ENCODE data around the gene PHF11.

Gene PHF11

DNA sequence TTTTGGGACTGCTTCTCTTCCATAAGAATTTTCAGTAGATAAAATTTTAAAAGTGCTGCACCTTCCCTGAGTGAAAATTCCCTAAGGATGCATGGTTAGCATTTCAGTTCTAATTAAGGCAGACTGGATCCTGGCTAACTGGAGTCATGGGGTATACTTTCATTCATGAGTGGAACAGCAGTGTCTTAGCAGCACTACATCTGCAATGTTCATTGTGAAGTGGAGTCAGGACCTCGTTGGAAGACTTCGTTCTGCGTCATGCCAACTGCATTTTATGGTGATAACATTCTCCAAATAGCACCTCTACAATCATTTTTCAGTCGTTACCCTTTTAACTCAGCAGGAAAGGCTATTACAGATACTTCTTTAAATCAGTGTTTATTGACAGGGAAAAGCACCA is 25.5 kb downstream of the PHF11 start:
- H3K27ac ChIP-seq: no peak overlapping the region
- no peak for DNase-seq (ENCODE audit: low spot score)
- TF ChIP-seq, protein P1, sequence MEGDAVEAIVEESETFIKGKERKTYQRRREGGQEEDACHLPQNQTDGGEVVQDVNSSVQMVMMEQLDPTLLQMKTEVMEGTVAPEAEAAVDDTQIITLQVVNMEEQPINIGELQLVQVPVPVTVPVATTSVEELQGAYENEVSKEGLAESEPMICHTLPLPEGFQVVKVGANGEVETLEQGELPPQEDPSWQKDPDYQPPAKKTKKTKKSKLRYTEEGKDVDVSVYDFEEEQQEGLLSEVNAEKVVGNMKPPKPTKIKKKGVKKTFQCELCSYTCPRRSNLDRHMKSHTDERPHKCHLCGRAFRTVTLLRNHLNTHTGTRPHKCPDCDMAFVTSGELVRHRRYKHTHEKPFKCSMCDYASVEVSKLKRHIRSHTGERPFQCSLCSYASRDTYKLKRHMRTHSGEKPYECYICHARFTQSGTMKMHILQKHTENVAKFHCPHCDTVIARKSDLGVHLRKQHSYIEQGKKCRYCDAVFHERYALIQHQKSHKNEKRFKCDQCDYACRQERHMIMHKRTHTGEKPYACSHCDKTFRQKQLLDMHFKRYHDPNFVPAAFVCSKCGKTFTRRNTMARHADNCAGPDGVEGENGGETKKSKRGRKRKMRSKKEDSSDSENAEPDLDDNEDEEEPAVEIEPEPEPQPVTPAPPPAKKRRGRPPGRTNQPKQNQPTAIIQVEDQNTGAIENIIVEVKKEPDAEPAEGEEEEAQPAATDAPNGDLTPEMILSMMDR (IDR thresholded peaks at IDR 0.05): no peak
- H3K4me3 ChIP-seq: no peak overlapping the region

DNA sequence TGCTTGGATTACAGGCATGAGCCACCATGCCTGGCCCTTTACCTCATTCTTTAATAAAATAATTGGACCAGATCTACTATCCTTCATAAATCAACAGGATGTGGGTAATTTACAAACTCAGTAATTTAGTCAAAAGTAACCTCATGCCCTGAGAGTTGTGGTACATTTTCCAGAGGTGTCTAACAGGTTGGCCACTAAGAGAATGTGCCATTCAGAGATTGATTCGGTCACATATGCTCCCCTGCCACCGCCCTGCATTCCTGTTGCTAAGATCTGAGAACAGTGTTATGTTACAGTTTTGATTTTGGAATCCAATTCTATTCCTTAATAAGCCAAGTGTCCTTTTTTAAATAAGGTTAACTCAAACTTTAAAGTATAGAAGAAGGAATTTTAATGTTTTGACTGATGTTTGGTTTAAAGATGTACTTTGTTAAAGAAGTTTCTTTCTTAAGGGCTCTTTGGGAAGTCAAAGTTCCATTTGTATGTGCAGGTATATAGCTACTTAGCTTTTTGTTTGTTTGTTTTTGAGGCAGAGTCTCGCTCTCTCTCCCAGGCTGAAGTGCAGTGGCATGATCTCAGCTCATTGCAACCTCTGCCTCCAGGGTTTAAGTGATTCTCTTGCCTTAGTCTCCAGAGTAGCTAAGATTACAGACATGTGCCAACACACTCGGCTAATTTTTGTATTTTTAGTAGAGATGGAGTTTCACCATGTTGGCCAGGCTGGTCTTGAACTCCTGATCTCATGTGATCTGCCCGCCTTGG is 29.2 kb downstream of the PHF11 start:
- H3K4me3 ChIP-seq: no peak overlapping the region
- TF ChIP-seq, protein P1 (IDR thresholded peaks at IDR 0.05): no peak
- no peak for DNase-seq (ENCODE audit: low spot score)
- H3K27ac ChIP-seq: no peak overlapping the region

DNA sequence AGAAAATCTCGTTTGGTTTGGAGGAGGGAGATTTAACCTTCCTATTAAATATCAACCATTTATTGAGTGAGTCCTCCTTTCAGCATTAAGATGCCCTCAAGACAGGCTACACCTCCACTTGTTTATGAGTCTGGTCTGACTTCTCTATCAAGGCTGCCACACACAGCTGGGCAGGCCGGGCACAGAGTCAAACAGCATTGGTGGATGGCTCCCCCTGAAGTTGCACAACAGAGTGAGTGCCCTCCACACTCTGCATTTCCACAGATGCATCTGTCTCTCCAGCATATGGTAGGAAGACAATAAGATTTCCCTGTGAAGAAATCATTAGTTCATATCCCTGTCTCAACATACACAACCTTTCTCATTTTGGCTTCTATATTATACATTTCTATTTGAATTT is 31.4 kb downstream of the PHF11 start:
- TF ChIP-seq, protein P1 (IDR thresholded peaks at IDR 0.05): no peak
- DNase-seq (ENCODE audit: low spot score): no peak
- Histone ChIP-seq H3K27ac (no peak overlapping the region), H3K4me3 (no peak overlapping the region)

DNA sequence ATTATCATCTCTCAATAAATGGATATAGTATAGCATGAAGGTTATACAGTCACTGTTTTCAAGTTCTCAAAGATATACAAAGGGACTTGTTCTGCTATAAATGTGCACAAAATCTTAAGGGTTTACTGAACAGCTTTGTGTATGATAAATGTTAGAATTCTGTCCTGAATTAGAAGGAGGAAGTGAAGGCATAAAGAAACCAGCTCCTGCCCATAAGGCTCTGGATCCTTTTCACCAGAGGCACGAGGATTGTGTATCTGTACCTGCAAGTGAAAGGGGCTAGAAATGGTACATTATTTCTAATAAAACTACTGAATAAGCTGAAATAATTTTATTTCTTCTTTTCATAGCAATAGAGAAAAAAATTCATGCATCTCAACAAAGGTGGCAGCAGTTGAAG is 32.4 kb downstream of the PHF11 start:
- TF ChIP-seq, protein P1 (IDR thresholded peaks at IDR 0.05): no peak
- no peak overlapping the region for H3K4me3 ChIP-seq
- H3K27ac ChIP-seq: no peak overlapping the region
- DNase-seq (ENCODE audit: low spot score): no peak

DNA sequence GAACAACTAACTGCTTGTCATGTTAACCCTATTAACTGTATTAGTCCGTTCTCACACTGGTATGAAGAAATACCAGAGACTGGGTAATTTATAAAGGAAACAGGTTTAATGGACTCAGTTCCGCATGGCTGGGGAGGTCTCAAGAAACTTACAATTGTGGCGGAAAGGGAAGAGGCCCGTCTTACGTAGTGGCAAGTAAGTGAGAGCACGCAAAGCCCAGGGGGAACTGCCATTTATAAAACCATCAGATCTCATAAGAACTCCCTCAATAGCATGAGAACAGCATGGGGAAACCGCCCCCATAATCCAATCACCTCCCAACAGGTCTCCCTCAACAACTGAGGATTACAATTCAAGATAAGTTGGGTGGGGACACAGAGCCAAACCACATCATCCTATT is 34.7 kb downstream of the PHF11 start:
- TF ChIP-seq, protein P1 (IDR thresholded peaks at IDR 0.05): no peak
- Histone ChIP-seq H3K27ac (no peak overlapping the region), H3K4me3 (no peak overlapping the region)
- no peak for DNase-seq (ENCODE audit: low spot score)

DNA sequence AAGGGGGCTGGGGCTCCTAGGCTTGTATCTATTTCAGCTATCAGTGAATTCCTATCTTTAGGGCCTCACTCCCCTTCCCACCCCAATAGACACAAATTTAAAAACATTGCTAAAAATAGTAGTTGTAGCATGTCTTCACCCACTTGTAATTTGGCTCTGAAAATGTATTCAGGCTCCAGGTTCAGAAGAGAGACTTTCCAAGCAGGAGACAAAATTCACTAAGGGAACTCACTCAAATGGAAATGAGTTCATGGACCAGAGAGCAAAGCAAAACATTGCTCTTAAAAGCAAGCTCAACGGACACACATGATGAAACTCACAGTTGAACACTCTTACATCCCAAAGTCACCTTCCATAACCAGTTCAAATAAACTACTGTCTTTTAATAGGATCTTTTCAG is 36.8 kb downstream of the PHF11 start:
- DNase-seq (ENCODE audit: low spot score): no peak
- TF ChIP-seq, protein P1 (IDR thresholded peaks at IDR 0.05): no peak
- no peak overlapping the region for H3K27ac ChIP-seq

DNA sequence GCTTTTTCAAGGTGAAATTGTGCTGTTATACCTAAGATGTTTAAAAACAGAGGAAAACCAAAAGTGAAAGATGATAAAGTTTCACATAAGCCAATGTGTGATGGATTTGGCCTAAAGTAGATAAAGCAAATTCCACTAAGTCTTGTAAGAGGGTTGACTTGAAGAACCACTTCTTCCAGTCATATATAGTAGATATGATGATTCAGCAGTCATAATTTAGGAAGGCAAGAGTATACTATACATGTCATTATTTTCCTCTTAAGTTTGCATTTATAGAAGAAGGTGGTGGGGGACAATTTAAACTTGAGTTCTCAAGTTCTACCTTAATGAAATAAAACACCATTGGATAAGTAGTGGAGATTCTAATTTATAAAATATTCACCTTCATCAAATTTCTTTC is 37.3 kb downstream of the PHF11 start:
- no peak for DNase-seq (ENCODE audit: low spot score)
- H3K4me3 ChIP-seq: no peak overlapping the region
- TF ChIP-seq, protein P1 (IDR thresholded peaks at IDR 0.05): no peak
- no peak overlapping the region for H3K27ac ChIP-seq

More for the DNA sequence above, 36.8 kb downstream of the PHF11 start:
- no peak overlapping the region for H3K4me3 ChIP-seq
